H1 (cell line): ENCODE results near the gene PTBP1. TPM values are rescaled to one million over a fixed set of nuclear protein-coding genes. Genes with fewer than 3 reads are reported as not detected.

Source experiments
- BRCA1 ChIP-seq: IDR thresholded peaks from 2 replicates; pipeline ENCODE4 v1.6.1; 2012; ENCODE audit warnings: low read depth, low read length, improper control_type of control experiment
- CHD7 ChIP-seq: fragments of 300-600 bp; sonication (generic); IDR thresholded peaks from 2 replicates; pipeline ENCODE4 v1.7.1; 2012; ENCODE audit warnings: low read length, moderate library complexity, mild to moderate bottlenecking, inconsistent platforms; ENCODE audit not compliant: insufficient replicate concordance
- RAD21 ChIP-seq, 2 experiments: IDR thresholded peaks in 1 of 2; conservative IDR thresholded peaks in 1 of 2; 2 replicates each; pipeline ENCODE4 v1.6.1; 2011; ENCODE audit warnings: low read depth in 2 of 2, low read length in 2 of 2, improper control_type of control experiment in 1 of 2, inconsistent platforms in 1 of 2, mild to moderate bottlenecking in 1 of 2, moderate library complexity in 1 of 2
- SP4 ChIP-seq: IDR thresholded peaks from 2 replicates; pipeline ENCODE4 v1.6.1; 2012; ENCODE audit warnings: low read length, inconsistent platforms
- SUZ12 ChIP-seq: fragments of 200-600 bp; sonication (generic); IDR thresholded peaks from 2 replicates; pipeline ENCODE4 v1.6.1; 2012; ENCODE audit warnings: mild to moderate bottlenecking, inconsistent platforms, low read length, moderate library complexity, mixed read lengths
- USF2 ChIP-seq: IDR thresholded peaks from 2 replicates; pipeline ENCODE4 v1.6.1; 2011; ENCODE audit warnings: low read length, improper control_type of control experiment
- ZNF274 ChIP-seq: IDR thresholded peaks from 2 replicates; pipeline ENCODE4 v1.7.0; 2012; ENCODE audit warnings: low read length, borderline replicate concordance; ENCODE audit errors: extremely low read depth
- polyA plus RNA-seq, 7 experiments: library from polyadenylated mRNA; depleted of rRNA in 3 of 7; stranded (reverse) in 5 of 7; unstranded in 2 of 7; fragments of >200 nt in 5 of 7; fragments of 200-250 nt in 2 of 7; gene quantifications; 1 replicate in 5 of 7; 2 replicates in 1 of 7; 4 replicates in 1 of 7; pipeline versions ENCODE4 v1.2.1 to v1.2.3, GENCODE V29; 2011 to 2013; ENCODE audit warnings: missing spikeins in 2 of 7, mixed read lengths in 2 of 7
- total RNA-seq: library from RNA; stranded (reverse); fragmentation: NEBNext Ultra II Directional; extraction: Animal tissue kit (Norgen Biotek cat#: 25700); gene quantifications from 2 replicates; pipeline ENCODE4 v1.2.1, GENCODE V29; 2021

The PTBP1 gene
- total and polyA plus RNA-seq, 2 of the 8 experiments (the other 6 are each of a cell fraction or from before 2014, with no cell fraction given) = 528 to 888 TPM

- TF ChIP-seq CHD7 (no peak), SP4 (no peak), USF2 (no peak), BRCA1 (no peak), ZNF274 (no peak), RAD21 (IDR thresholded peaks at IDR 0.05 in 1 of 2, conservative IDR thresholded peaks at IDR 0.05 in 1 of 2; ENCODE audit: low read depth in 2 of 2, low read length in 2 of 2) (no peak), SUZ12 (no peak)
Measured at GRCh38 chr19:795073-795611, 2.1 kb upstream of the PTBP1 start (continued).
